Stomach (tissue), 9 donors: ENCODE data around the gene SHMT2. TPM values are rescaled to one million over a fixed set of nuclear protein-coding genes. Genes with fewer than 3 reads are reported as not detected.

Experiments
- DNase-seq, 2 donors: peaks; one replicate each; pipeline versions ENCODE4 v3.0.0 to v3.0.0-alpha.2; 2013 to 2019
- H3K27ac ChIP-seq, 5 donors: fragments of 200-600 bp in 4 of 5; sonication (generic) in 4 of 5; one replicate each; pipeline ENCODE4 v1.5.1; 2013 to 2019; ENCODE audit warnings: mild to moderate bottlenecking in 1 of 5, moderate library complexity in 1 of 5
- H3K27me3 ChIP-seq, 3 donors: fragments of 200-600 bp; sonication (generic); one replicate each; pipeline ENCODE4 v1.5.1; 2017 to 2019; ENCODE audit warnings: mixed run types in 1 of 3
- H3K36me3 ChIP-seq, 4 donors: fragments of 200-600 bp; sonication (generic); 1 replicate in 3 of 4; 2 replicates in 1 of 4; pipeline ENCODE4 v1.5.1; 2016 to 2019
- H3K4me1 ChIP-seq, 4 donors: fragments of 200-600 bp; sonication (generic); one replicate each; pipeline ENCODE4 v1.5.1; 2016 to 2019
- H3K4me3 ChIP-seq, 4 donors: fragments of 200-600 bp; sonication (generic) in 3 of 4; one replicate each; pipeline ENCODE4 v1.5.1; 2016 to 2019; ENCODE audit warnings: mild to moderate bottlenecking in 1 of 4
- H3K9me3 ChIP-seq, 4 donors: fragments of 200-600 bp; sonication (generic); one replicate each; pipeline ENCODE4 v1.5.1; 2016 to 2019
- CTCF ChIP-seq, 7 experiments: fragments of 450-650 bp in 4 of 7; fragments of 200-600 bp in 3 of 7; sonication (generic) in 3 of 7; IDR thresholded peaks; one replicate each; pipeline ENCODE4 v1.5.1; 2016 to 2019; ENCODE audit warnings: antibody characterized with exemption in 7 of 7, control low read depth in 2 of 7, mild to moderate bottlenecking in 1 of 7
- EP300 ChIP-seq: sonication (generic); formaldehyde crosslinking; IDR thresholded peaks from one replicate; pipeline ENCODE4 v1.6.1; 2017; ENCODE audit warnings: antibody characterized with exemption
- POLR2A ChIP-seq, 4 donors: fragments of 450-650 bp; IDR thresholded peaks; one replicate each; pipeline ENCODE4 v1.6.1; 2016; ENCODE audit warnings: antibody characterized with exemption in 4 of 4, control low read depth in 2 of 4, mild to moderate bottlenecking in 1 of 4, moderate library complexity in 1 of 4
- POLR2AphosphoS5 ChIP-seq, 3 donors: sonication (generic); formaldehyde crosslinking; IDR thresholded peaks; one replicate each; pipeline ENCODE4 v1.6.1; 2016; ENCODE audit warnings: antibody characterized with exemption in 3 of 3
- WGBS, 5 donors: extraction: QIAGEN DNeasy Blood & Tissue Kit in 3 of 5; methylation state at CpG; one replicate each; pipeline versions ENCODE4 v1.1.5 to v1.1.7; 2013 to 2018; 5-methylcytosine and 5-hydroxymethylcytosine counted together
- intact Hi-C: fragments of 100-400 bp; cut with DNase I; formaldehyde crosslinking; loops from one replicate; pipeline ENCODE4 v1.15.1; 2023; ENCODE audit warnings: low total_unique reads
- polyA plus RNA-seq, 3 donors: library from polyadenylated mRNA; stranded (reverse); fragments of 200-250 nt; gene quantifications; one replicate each; pipeline ENCODE4 v1.2.3, GENCODE V29; 2013
- total RNA-seq, 5 donors: library from RNA; depleted of rRNA; stranded (reverse); fragments of >200 nt; gene quantifications; one replicate each; pipeline versions ENCODE4 v1.1.0 to v1.2.3, GENCODE V29; 2014 to 2016
- donor health status: healthy with polysubstance abuse.
- donor health status: Bipolar disorder and iron deficiency.
- donor health status: healthy.

Gene SHMT2
- total and polyA plus RNA-seq, 8 donors: 26.1 to 93.7 (median 58.0) TPM

- Histone ChIP-seq H3K27ac (no peak overlapping the region), H3K27me3 (no peaks in the 10 kb centered on the region), H3K4me3 (no peak overlapping the region), H3K9me3 (no peaks in the 10 kb centered on the region), H3K36me3 (peaks cover 70 to 90% (median 85%) of the 10 kb centered on the region in 4 donors), H3K4me1 (no peaks in the 10 kb centered on the region)
- intact Hi-C loops: loop anchor here (2.0 kb wide), 1 partner anchor 57 kb away; no protein-coding TSS in a partner anchor
- 46 to 62% (median 52%) methylated on average over 5 of the region's 5 CpGs for WGBS, 5 donors
- DNase-seq: no peak
- TF ChIP-seq EP300 (no peak), POLR2A (IDR thresholded peaks at IDR 0.05) (no peak), CTCF (IDR thresholded peaks at IDR 0.05) (no peak), POLR2AphosphoS5 (IDR thresholded peaks at IDR 0.05) (no peak)
Observed at GRCh38 chr12:57181561-57182155, 47.9 kb upstream of the SHMT2 start.

GRCh38 chr12:57182918-57183575 lies 46.5 kb upstream of the SHMT2 start:
- WGBS, 5 donors: 56 to 62% (median 59%) methylated on average over 13 of the region's 13 CpGs
- peaks cover 73 to 90% (median 85%) of the 10 kb centered on the region in 4 donors for H3K36me3 ChIP-seq
- no peaks in the 10 kb centered on the region for H3K27me3 ChIP-seq
- H3K4me3 ChIP-seq: no peak overlapping the region
- intact Hi-C loops: loop anchor here (2.0 kb wide), 1 partner anchor 58 kb away; no protein-coding TSS in a partner anchor
- H3K4me1 ChIP-seq: no peaks in the 10 kb centered on the region
- TF ChIP-seq POLR2AphosphoS5 (IDR thresholded peaks at IDR 0.05): peak in 2 of 3 donors; percentile 23 to 59
- peak in 5 of 7 experiments; percentile 72 to 96 (median 90) for TF ChIP-seq CTCF (IDR thresholded peaks at IDR 0.05)
- no peak for TF ChIP-seq POLR2A (IDR thresholded peaks at IDR 0.05)
- TF ChIP-seq EP300: no peak
- no peaks in the 10 kb centered on the region for H3K9me3 ChIP-seq
- DNase-seq: peak; percentile 85 to 93
- H3K27ac ChIP-seq: no peak overlapping the region

- Histone ChIP-seq H3K9me3 (no peaks in the 10 kb centered on the region), H3K4me3 (no peak overlapping the region), H3K27me3 (no peaks in the 10 kb centered on the region), H3K36me3 (peaks cover 74 to 90% (median 85%) of the 10 kb centered on the region in 4 donors), H3K4me1 (no peaks in the 10 kb centered on the region), H3K27ac (no peak overlapping the region)
- intact Hi-C loops: loop anchor here (2.0 kb wide), 1 partner anchor 59 kb away; no protein-coding TSS in a partner anchor
- no peak for TF ChIP-seq EP300
- TF ChIP-seq CTCF (IDR thresholded peaks at IDR 0.05): no peak
- no peak for TF ChIP-seq POLR2A (IDR thresholded peaks at IDR 0.05)
- TF ChIP-seq POLR2AphosphoS5 (IDR thresholded peaks at IDR 0.05): no peak
- DNase-seq: no peak
- 93 to 95% (median 94%) methylated on average over 22 of the region's 22 CpGs for WGBS, 5 donors
Observed at GRCh38 chr12:57183939-57184725, 45.4 kb upstream of the SHMT2 start.

- no peak overlapping the region for H3K4me3 ChIP-seq
- H3K4me1 ChIP-seq: no peaks in the 10 kb centered on the region
- no peak for DNase-seq
- no peaks in the 10 kb centered on the region for H3K27me3 ChIP-seq
- H3K9me3 ChIP-seq: no peaks in the 10 kb centered on the region
- intact Hi-C loops: no loop called here
- TF ChIP-seq CTCF (IDR thresholded peaks at IDR 0.05): no peak
- no peak for TF ChIP-seq POLR2A (IDR thresholded peaks at IDR 0.05)
- H3K27ac ChIP-seq: no peak overlapping the region
- 92 to 95% (median 93%) methylated on average over 16 to 25 of the region's 25 CpGs for WGBS, 5 donors
- H3K36me3 ChIP-seq: peaks cover 62 to 90% (median 85%) of the 10 kb centered on the region in 4 donors
Observed at GRCh38 chr12:57185403-57185802, 44.1 kb upstream of the SHMT2 start.
